GM04503 (cell line): ENCODE measurements around the gene CLMN.
A peak's percentile ranks its signal among the peaks of the same experiment; 100 is the strongest.
"Not testable (repeated sequence)": the region's sequence is repeated elsewhere in the genome, so short reads cannot be mapped to it uniquely, and the experiment has no call there.

Source experiments
- DNase-seq: peaks from one replicate; pipeline ENCODE4 v3.0.0-alpha.2; 2012; ENCODE audit warnings: low read depth

Gene CLMN

DNA sequence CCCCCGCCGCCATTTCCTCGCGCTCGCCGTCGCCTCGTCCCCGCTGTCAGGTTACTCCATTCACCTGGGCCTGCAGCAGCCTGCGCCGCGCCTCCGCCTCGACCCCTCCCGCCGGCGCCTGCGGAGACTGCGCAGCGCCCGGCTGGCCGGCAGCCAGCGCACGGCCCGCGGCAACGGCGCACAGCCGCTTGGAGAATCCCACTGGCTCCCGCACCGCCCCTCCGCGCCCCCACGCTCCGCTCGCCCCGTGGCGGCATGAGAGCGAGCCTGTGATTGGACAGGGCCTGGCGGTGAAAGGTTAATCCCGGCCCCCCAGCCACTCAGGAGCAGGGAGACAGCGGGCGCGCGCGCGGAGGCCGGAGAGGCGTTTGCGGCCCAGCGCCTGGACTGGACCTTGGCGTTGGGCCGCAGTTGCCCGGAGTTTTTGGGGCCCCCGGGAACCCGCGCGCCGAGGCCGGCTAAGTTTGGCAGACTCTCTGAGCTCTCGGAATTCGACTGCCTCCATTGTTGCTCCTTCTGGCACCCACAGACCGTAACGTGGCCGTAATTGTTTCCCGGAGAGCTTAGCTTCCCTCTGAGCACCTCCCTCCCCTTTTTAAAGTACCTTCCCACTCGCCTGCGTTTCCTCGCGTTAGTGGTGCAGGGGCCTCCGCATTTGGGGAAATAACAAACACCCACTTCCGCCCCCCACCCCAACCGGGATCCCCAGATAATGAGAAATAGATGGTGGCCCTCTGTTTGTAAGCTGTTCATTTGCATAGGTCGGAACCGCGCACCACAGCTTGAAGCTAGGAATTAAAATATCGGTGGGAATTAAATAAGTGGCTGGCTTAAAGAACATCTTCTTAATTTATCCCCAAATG, 162.2 kb downstream of the CLMN start, which contains the start of gene DICER1:
TSS of gene DICER1 (minus strand) at position 203 of the 863 bp plus-strand sequence. CDS start 24,071 bp downstream, outside the sequence.
- peak; percentile 54 for DNase-seq

DNA sequence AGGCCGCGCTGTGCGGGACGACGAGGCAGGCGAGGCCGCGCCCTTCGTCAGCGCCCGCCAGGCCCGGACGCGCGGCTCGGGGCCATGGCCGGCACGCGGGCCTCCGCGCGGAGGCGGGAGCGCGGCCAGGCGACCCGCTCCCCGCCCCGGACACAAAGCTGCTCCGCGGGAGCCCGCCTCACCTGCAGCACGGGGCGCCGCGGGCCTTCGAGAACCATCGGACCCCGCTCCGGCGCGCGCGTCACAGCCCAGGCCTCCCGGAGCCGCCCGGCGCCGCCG, 162.7 kb downstream of the CLMN start:
- DNase-seq = no peak

DNA sequence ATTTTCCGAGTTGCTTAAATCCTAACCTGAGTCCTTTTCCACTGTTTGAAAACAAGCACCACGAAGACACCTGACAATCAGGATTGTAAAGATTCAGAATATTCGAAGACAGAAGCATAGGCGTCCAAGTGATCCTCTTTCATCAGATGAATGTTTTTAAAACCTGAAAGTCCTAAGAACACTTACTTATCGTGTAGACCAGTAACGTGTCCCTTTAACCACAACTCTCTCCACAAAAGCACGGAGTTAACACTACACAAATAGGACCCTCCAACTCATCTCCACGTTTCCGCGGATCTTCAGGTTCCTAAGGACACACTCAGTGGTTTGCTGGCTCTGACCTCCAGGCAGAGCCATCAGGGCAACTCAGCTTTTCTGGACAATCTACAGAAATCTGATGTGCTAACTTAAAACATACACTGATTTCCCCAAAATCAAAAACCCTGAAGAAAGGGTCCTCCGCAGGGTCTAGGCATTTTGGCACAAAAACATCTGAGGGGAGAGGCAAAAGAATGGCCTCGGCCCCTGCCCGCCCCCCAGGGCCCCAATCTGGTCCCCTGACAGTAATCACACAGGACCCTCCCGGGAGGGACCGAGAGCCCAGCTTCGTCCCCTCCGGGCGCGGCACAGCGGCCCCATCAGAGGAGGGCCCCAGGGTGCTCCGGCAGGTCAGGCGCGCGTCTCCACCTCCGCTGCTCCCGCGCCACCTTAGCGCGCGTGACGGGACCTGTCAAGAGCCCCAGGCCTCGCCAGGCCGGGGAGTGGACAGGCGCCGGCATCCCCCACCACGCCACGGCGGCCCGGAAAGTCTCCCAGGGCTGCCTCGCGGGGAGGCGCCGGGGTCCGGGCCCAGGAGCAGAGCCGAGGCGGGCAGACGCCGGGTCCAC, 163.3 kb downstream of the CLMN start:
- no peak for DNase-seq

DNA sequence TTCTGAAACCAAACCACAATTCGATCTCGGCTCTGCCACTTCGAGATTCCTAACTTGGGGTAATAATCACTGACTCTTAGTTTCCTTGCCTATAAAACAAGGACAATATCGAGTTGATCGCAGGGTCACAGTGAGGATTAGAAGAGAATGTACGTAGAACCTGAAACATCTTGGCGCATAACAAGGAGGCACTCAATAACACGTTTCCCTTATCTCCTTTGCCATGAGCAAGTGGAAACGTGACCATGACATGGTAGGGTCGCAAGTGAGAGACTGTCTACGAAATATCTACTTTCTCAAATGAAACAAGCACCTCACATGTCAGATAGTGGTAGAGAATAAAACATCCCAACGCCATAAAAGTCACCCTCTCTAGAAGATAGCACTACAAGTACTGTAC, 164.7 kb downstream of the CLMN start:
- no peak for DNase-seq

DNA sequence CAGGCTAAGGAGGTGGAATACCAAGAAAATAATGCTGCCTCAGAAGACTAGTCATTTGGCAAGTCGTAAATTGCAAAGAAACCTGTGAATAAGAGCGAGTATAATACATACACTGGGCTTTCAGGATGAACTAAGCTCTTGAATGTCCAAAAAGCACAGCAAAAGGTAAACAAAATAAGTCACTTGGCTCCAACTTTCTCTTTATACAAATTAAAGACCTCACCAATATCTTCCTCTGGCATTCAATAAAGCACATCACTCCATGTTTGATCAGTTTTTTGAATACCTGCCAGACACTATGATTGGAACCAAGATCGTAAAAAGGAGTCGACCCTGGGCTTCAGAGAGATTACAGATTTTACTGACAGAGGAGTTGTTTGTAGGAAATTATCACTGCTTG, 165.8 kb downstream of the CLMN start:
- no peak for DNase-seq

DNA sequence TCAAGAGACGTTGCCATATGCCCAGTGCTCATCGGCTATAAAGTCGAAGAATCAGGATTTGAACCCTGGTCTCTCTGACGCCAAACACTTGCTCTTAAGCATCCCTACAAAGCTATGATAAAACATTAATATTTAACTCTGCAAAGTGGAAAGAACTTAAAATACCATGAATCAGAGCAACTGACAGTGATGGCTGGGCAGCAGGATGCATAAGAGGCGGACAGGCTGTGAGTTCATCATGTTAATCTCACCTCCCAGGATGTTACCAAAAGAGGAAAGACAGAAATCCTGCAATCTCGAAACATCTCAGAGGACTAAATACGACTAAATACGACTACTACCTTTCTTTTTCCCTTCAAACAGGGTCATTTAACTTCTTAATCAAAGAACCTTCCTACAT, 168.1 kb downstream of the CLMN start:
- no peak for DNase-seq

DNA sequence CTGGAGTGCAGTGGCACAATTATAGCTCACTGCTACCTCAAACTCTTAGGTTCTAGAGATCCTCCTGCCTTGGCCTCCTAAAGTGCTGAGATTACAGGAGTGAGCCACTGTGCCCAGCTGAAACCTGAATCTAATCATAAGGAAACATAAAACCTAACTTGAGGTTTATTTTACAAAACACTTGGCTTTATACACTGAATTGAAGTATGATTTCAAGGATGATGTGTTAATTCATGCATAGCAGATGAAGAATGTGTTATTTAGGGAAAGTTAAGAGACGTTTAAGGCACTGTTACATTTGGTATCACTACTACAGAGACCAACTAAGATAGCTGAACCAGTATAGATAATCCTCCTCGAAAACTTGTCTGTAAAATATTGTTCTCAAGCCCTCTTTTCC, 168.8 kb downstream of the CLMN start:
- no peak for DNase-seq

DNA sequence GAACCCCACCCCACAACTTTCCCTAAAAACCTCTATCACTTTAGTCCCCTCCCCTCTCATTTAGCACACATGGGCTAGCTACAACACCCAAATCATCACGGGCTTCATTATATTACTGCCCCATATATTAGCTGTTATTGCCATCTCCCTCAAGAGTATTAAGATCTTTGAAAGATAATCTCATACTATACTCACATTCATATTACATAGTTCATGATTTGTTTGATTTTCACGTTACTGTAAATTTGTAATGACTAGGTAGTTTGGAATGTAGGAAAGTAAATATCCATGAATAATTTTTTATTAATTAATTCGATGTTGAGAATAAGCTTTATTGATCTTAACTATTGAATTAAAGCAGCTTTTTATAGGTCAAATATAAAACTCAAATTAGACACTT, 170.3 kb downstream of the CLMN start:
- DNase-seq = no peak

DNA sequence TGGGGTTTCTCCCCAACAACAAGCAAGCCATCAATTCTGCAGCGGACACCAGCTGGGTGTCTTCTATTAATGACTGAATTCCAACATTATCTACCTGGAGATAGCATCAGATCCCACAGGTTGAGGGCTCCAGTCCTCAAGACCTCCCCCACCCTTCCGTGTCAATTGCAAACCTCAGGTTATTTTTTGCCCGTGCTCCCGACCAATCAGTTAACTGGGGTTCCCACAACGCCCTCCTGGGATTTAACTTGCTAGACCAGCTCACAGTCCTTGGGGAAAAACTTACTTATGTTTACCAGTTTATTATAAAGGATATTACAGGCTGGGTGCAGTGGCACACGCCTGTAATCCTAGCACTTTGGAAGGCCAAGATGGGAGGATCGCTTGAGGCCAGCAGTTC, 172.1 kb downstream of the CLMN start:
- DNase-seq = no peak

DNA sequence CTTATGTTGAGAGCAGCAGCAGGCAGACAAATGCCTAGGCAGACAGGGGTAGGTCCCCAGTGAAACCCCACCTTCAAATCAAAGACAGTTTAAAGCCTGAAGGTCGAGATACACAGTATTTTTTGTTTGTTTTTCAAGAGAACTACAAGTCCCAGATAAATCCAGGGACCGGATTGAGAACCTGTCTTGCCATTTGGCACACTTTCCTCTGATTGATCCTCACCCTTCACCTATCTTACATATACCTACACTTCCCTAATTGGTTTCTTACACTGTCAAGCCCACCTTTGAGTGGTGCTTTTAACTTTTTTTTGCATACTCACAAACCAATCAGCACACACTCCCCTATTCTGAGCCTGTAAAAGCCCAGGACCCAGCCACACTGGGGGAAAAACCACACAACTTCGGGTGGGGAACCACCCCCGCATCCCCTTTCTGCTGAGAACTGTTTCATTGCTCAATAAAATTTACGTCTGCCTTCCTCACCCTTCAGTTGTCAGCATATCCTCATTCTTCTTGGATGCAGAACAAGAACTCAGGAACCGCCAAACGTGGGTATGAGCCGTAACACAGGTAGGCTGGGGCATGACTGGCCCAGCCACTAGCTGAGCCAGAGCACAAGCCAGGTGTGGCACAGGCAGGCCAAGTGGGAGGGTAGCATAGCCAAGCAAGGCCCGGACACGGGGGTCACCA, 173.5 kb downstream of the CLMN start:
- no peak for DNase-seq

DNA sequence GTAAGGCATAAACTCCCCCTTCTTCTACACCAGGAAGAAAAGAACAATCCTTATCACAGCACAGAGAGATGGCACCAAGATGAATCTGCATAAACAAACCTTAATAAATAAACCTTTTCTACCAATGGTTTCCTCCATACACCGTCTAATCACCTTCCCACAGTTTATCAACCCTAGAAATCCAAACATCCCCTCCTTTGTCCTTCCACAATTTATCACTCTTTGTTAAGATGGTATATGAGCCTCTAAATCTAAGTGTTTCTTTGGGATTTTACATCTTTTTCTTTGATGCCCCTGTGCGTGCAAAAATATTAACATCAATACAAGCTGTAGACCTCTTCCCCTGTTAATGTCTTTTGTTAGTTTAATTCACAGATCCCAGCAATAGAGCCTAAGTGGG, 174.9 kb downstream of the CLMN start:
- DNase-seq = no peak

DNA sequence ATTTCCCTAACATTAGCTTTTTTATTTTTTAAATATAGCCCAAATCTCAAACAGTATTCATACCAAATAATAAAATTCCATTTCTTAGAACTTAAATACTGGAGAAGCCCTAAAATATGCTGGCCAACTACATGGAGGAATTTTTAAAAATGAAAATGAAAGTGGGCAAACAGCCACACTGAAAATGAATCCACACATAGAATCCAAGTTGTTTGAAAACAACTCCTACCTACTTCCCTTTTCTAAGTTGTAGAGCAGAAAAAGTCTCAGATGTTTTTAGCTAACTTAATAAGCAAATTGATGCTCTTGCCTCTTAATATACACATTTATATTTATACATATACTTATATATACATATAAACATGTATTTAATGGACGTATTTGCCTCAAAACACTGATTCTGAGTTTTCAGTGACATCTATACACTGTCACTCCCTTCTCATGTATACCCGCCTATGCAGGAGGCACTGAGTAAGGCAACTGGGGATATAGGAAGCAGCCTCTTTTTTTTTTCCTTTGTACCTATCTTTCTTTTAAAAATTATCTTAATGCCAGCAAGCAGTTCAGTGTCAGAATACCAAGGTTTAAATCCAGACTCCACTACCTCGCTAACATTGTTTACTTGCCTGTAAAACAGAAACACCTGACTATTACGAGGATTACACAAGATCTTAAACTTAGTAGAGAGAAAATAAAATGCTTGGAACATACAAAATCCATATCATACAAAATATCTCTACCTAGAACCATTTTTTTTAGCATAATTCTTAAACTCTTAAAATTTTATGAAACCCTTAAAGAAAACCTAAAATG, 175.7 kb downstream of the CLMN start:
- no peak for DNase-seq

DNA sequence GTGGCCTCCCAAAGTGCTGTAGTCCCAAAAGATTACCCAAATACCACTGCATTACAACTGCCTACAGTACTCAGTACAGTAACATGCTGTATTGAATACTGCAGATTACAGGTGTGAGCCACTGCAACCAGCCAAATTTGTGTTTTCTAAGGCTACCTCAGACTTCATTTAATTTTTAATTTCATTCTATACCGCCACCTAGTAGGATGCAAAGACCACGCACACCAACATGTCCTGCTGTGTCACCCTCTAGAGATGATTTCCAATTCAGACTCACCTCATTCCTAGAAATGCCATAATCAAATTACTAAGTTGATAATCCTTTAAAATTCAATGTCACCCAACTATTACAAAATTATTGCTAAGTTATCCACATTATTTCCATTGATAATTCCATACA, 177.5 kb downstream of the CLMN start:
- no peak for DNase-seq

DNA sequence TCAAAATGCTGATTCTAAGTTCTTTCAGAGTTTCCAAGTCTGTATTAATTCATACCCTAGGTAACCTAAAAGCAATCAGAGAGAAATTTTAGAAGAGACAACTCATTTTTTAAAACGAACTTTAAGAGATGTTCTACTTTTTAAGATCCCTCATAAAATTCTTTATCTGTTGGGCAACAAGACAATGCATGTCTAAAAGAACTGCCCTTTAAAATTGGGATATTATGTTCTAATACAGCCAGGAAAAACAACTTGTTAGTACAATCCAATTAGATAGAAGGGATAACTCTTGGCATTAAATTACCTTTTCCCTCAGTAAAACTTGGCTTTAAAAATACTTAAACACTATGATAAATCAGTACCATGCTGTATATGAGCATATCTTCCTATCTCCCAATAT, 178.0 kb downstream of the CLMN start:
- DNase-seq = no peak

DNA sequence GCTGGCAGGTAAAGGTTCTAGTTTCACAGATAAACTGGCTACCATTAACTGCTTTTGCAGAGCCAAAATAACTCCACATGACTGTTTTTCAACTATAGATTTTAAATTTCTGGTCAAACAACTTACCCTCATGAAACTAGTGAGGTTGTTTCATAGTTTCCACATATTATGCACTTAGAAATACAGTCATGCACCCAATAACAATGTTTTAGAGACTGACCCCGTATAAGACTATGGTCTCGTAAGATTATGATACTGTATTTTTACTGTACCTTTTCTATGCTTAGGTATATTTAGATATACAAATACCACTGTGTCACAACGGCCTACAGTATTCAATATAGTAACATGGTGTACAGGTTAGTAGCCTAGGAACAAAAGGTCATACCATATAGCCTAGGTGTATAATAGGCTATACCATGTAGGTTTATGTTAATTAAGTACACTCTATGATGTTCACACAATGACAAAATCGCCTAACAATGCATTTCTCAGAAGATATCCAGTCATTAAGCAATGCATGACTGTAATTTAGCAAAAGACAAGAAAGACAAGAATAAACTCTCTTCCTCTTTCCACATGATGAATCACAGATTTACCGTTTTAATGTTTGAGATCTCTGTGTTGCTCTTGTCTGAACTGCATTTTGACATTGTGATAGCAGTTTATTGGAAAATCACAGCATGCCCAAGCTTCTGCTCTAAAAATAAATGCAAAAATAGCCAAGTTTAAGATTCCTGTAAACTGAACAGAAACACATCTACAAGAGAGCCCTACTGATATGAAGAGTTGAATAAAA, 179.4 kb downstream of the CLMN start:
- peak; percentile 41 for DNase-seq

DNA sequence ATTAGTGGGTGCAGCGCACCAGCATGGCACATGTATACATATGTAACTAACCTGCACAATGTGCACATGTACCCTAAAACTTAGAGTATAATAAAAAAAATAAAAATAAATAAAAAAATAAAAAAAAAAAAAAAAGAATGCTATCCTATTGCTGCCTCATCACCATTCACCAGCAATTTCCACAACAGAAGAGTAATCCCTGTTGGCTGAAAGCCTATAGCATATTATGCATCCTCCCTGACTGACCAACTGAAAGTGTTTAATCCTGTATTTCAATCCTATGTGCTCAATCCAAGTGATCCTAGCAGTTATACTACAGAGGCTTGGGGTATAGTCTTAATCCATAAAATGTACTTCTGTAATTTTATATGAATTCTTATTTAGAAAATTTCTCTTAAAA, 180.8 kb downstream of the CLMN start:
- no peak for DNase-seq

DNA sequence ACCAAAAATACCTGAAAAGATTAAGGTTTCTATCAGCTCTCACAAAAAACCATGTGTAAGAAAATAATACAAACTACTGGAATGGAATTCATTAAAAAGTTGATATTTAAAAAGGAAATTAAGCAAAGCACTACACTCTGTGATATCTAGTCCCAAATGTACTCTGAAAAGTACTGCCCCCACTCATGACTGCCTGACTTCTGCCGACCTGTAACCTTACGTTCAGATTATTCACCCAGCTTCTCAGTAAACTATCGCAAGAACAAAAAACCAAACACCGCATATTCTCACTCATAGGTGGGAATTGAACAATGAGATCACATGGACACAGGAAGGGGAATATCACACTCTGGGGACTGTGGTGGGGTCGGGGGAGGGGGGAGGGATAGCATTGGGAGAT, 181.3 kb downstream of the CLMN start:
- not testable (repeated sequence) for DNase-seq

DNA sequence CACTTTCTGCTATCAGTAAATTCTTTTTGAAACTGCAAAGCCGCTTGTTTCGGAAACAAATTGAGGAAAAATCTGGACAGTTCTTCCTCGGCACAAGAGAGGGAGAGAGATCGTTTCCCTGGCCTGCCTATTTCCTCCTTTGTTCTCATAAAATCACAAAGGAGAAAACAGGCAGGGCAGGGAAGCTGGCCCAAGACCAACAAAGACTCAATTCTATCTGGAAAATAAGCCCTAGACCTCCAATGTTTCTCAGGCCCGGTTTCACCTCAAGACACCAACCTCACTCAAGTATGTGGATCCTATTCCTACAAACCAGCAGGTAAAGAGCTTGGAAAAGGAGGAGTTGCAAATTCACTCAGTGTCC, 181.9 kb downstream of the CLMN start:
- no peak for DNase-seq

DNA sequence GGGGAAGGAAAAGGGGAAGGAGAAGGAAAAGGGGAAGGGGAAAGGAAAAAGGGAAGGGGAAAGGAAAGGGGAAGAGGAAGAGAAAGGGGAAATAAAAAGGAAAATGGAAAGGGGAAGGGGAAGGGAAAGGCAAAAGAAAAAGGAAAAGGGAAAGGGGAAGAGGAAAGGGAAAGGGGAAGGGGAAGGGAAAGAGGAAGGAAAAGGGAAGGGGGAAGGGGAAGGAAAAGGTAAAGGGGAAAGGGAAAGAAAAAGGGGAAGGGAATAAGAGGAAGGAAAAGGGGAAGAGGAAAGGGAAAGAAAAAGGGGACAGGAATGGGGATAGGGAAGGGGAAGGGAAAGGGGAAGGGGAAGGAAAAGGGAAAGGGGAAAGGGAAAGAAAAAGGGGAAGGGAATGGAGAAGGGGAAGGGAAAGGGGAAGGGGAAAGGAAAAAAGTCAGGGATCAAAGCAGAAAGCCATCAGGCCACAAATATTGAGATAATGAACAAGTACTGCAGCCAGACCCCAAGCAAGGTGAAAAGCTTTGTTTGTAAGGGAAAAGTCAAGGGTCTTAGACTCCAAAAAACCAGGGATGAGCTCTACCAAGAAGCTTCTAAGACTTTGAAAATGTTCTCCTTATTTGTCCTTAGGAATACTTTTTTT, 182.4 kb downstream of the CLMN start:
- no peak for DNase-seq

DNA sequence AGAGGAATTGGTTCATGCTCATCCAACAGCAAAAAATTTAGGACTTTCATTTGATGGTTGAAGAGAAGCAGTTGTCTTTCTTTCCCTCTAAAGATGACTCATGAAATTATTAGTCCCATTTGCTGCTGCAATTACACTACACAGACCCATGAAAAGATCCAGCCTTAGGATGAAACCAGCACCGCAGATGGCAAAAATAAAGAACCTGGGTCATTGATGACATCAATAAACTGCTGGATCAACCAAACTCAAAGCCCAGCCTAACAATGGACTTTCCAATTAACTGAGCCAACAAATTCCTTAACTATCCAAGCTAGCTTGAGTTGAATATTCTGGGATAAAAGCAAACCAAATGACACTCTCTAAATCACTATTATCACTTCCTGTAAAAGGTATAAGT, 183.1 kb downstream of the CLMN start:
- no peak for DNase-seq
